Right lobe of liver (tissue), 4 donors: Measurements from ENCODE around the gene WNT7A.

Experiments used
- CTCF ChIP-seq, 4 donors: fragments of 200-600 bp in 3 of 4; fragments of 450-650 bp in 1 of 4; IDR thresholded peaks; one replicate each; pipeline versions ENCODE4 v1.5.1 to v1.8.0; 2016 to 2022; ENCODE audit warnings: antibody characterized with exemption in 4 of 4, mild to moderate bottlenecking in 2 of 4
- POLR2A ChIP-seq: fragments of 450-650 bp; IDR thresholded peaks from one replicate; pipeline ENCODE4 v1.6.1; 2017; ENCODE audit warnings: antibody characterized with exemption, mild to moderate bottlenecking
- donor health status: DM: no; HTN: no; CAD: no.
- donor health status: DM: no; HTN: no; CAD: no.
- donor health status: DM: no; HTN: yes; CAD: no.

- TF ChIP-seq CTCF (IDR thresholded peaks at IDR 0.05) (no peak), POLR2A (no peak)
Observed at GRCh38 chr3:13827699-13828098, 52.2 kb downstream of the WNT7A start.
